ENCODE measurements around the gene NCAM1.

DNA sequence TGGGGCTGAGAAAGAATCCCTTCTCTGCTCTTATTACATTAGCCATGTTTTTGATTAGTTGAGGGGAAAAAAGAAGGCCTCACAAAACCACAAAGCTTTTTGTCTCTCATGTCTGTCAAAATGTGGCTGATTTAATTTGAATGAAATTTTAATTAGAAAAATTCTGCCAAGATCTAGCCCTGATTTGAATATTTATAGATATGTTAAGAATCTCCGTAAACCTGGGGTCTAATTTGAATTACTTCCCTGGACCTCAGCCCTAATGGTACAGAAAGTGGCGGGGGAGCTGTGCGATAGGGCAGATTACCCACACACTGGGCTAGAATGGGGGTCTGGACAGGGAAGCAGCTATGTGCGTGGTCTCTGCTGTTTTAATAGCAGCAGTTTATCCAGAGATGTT lies 211.9 kb downstream of the NCAM1 start:
- TF ChIP-seq CTCF (conservative IDR thresholded peaks at IDR 0.05; ENCODE audit: low read depth, low read length) (no peak), EZH2phosphoT487 (IDR thresholded peaks at IDR 0.05; ENCODE audit: borderline replicate concordance, low read length) (no peak)

All from PC-3 (cell line).